Measurements from ENCODE around the gene INCENP. TPM values are rescaled to one million over a fixed set of nuclear protein-coding genes. Genes with fewer than 3 reads are reported as not detected.

INCENP gene
- total RNA-seq, 1 experiment from 2014 or later: 101 TPM

- intact Hi-C loops (cut with micrococcal nuclease; ENCODE audit: unreplicated experiment): no loop called here
- Histone ChIP-seq H3K36me3 (ENCODE audit: control insufficient read depth, insufficient read depth, low read length) (peaks cover 5% of the 10 kb centered on the region), H3K27me3 (replicated peaks; ENCODE audit: control insufficient read depth, insufficient read depth, low read length) (no peaks in the 10 kb centered on the region), H3K4me1 (peaks cover 5% of the 10 kb centered on the region), H3K9me3 (no peaks in the 10 kb centered on the region), H3K4me3 (ENCODE audit: low read depth, low read length) (peak overlapping the region; percentile 96)
- no peak for TF ChIP-seq CTCF (IDR thresholded peaks at IDR 0.05; ENCODE audit: insufficient read depth in 1 of 2, low read depth in 1 of 2, low read length in 1 of 2, severe bottlenecking in 1 of 2, unreplicated experiment in 1 of 2)
- Mint-ChIP-seq H3K36me3 (ENCODE audit: insufficient read depth, unreplicated experiment) (peaks cover 40% of the 10 kb centered on the region), H3K27me3 (ENCODE audit: insufficient read depth, unreplicated experiment) (no peaks in the 10 kb centered on the region), H3K9me3 (ENCODE audit: unreplicated experiment) (no peaks in the 10 kb centered on the region), H3K27ac (ENCODE audit: unreplicated experiment) (no peak overlapping the region), H3K4me1 (ENCODE audit: low read depth, unreplicated experiment) (peaks cover 14% of the 10 kb centered on the region), H3K4me3 (ENCODE audit: unreplicated experiment) (peak overlapping the region; percentile 98)
- no peak for DNase-seq
- ChIA-PET CTCF (interaction anchor here (1.0 kb wide), 1 partner anchor 13 kb away, joined by 4 read pairs; no protein-coding TSS in a partner anchor), POLR2A (interaction anchor here (0.9 kb wide), 1 partner anchor 9 kb away, joined by 3 read pairs; no protein-coding TSS in a partner anchor)
- no TSS peak for BruUV-seq (replicated peaks)
Measured at GRCh38 chr11:62125316-62125715, 1.5 kb downstream of the INCENP start.

GRCh38 chr11:62125881-62126280 is 2.1 kb downstream of the INCENP start:
- peaks cover 14% of the 10 kb centered on the region for H3K4me1 Mint-ChIP-seq (ENCODE audit: low read depth, unreplicated experiment)
- intact Hi-C loops (cut with micrococcal nuclease; ENCODE audit: unreplicated experiment): no loop called here
- H3K27ac Mint-ChIP-seq (ENCODE audit: unreplicated experiment): no peak overlapping the region
- no peaks in the 10 kb centered on the region for H3K9me3 Mint-ChIP-seq (ENCODE audit: unreplicated experiment)
- CTCF ChIA-PET: no interaction called here
- H3K36me3 Mint-ChIP-seq (ENCODE audit: insufficient read depth, unreplicated experiment): peaks cover 46% of the 10 kb centered on the region
- TF ChIP-seq CTCF (IDR thresholded peaks at IDR 0.05; ENCODE audit: insufficient read depth in 1 of 2, low read depth in 1 of 2, low read length in 1 of 2, severe bottlenecking in 1 of 2, unreplicated experiment in 1 of 2): no peak
- DNase-seq: no peak
- H3K36me3 ChIP-seq (ENCODE audit: control insufficient read depth, insufficient read depth, low read length): peaks cover 5% of the 10 kb centered on the region
- H3K27me3 ChIP-seq (replicated peaks; ENCODE audit: control insufficient read depth, insufficient read depth, low read length): no peaks in the 10 kb centered on the region
- H3K4me3 Mint-ChIP-seq (ENCODE audit: unreplicated experiment): peak overlapping the region; percentile 98
- H3K9me3 ChIP-seq: no peaks in the 10 kb centered on the region
- peaks cover 5% of the 10 kb centered on the region for H3K4me1 ChIP-seq
- BruUV-seq (replicated peaks): no TSS peak
- POLR2A ChIA-PET: no interaction called here
- H3K4me3 ChIP-seq (ENCODE audit: low read depth, low read length): no peak overlapping the region
- H3K27me3 Mint-ChIP-seq (ENCODE audit: insufficient read depth, unreplicated experiment): no peaks in the 10 kb centered on the region

- H3K4me3 Mint-ChIP-seq (ENCODE audit: unreplicated experiment): no peak overlapping the region
- Histone ChIP-seq H3K9me3 (no peaks in the 10 kb centered on the region), H3K36me3 (ENCODE audit: control insufficient read depth, insufficient read depth, low read length) (peaks cover 5% of the 10 kb centered on the region), H3K4me3 (ENCODE audit: low read depth, low read length) (no peak overlapping the region), H3K4me1 (peaks cover 5% of the 10 kb centered on the region), H3K27me3 (replicated peaks; ENCODE audit: control insufficient read depth, insufficient read depth, low read length) (no peaks in the 10 kb centered on the region)
- POLR2A ChIA-PET: no interaction called here
- H3K36me3 Mint-ChIP-seq (ENCODE audit: insufficient read depth, unreplicated experiment): peaks cover 61% of the 10 kb centered on the region
- CTCF ChIA-PET: no interaction called here
- H3K27ac Mint-ChIP-seq (ENCODE audit: unreplicated experiment): no peak overlapping the region
- no peak for DNase-seq
- TF ChIP-seq CTCF (IDR thresholded peaks at IDR 0.05; ENCODE audit: insufficient read depth in 1 of 2, low read depth in 1 of 2, low read length in 1 of 2, severe bottlenecking in 1 of 2, unreplicated experiment in 1 of 2): no peak
- peaks cover 14% of the 10 kb centered on the region for H3K4me1 Mint-ChIP-seq (ENCODE audit: low read depth, unreplicated experiment)
- intact Hi-C loops (cut with micrococcal nuclease; ENCODE audit: unreplicated experiment): no loop called here
- H3K9me3 Mint-ChIP-seq (ENCODE audit: unreplicated experiment): no peaks in the 10 kb centered on the region
- no peaks in the 10 kb centered on the region for H3K27me3 Mint-ChIP-seq (ENCODE audit: insufficient read depth, unreplicated experiment)
- no TSS peak for BruUV-seq (replicated peaks)
Measured at GRCh38 chr11:62127426-62127825, 3.6 kb downstream of the INCENP start.

Measured in Caco-2 (cell line).